HCT116 (cell line): ENCODE results near the gene DAND5. TPM values are rescaled to one million over a fixed set of nuclear protein-coding genes. Genes with fewer than 3 reads are reported as not detected.

Experiments
- ATAC-seq: fragments of 200-7000 bp; cut with Tn5 transposase; 2 replicates; pipeline ENCODE4 v1.9.1; 2020; ENCODE audit warnings: mild to moderate bottlenecking, moderate library complexity
- BruUV-seq: library from RNA; stranded (reverse); fragments of 400-500 nt; replicated peaks from 2 replicates; lab custom pipeline; 2021; lab: Mats Ljungman, UMichigan
- CTCF ChIA-PET: fragments of 300-600 bp; sonication (Branson Sonifier 250); formaldehyde crosslinking; loops from one replicate; lab custom pipeline; 2021; ENCODE audit warnings: antibody characterized with exemption; lab: Charles Lee
- POLR2A ChIA-PET: fragments of 300-600, 350-600 bp; sonication (Branson Sonifier 250); formaldehyde crosslinking; loops from one replicate; lab custom pipeline; 2021; ENCODE audit warnings: antibody characterized with exemption; lab: Charles Lee
- RAD21 ChIA-PET, 2 experiments: fragments of 300-600 bp; sonication (Branson Sonifier 250); formaldehyde crosslinking; loops; one replicate each; lab custom pipeline; 2023; ENCODE audit warnings: low total read pairs in 2 of 2; ENCODE audit not compliant: uncharacterized antibody in 2 of 2, unreplicated experiment in 2 of 2, low non-redundant PET in 1 of 2; lab: Charles Lee
- DNase-seq: peaks from one replicate; pipeline ENCODE4 v3.0.0-alpha.2; 2010; ENCODE audit warnings: low read depth, low spot score
- H2AFZ ChIP-seq: fragments of 200-600 bp; shearing (Covaris generic), sonication (generic); 2 replicates; pipeline ENCODE4 v1.6.1; 2017; ENCODE audit warnings: low read depth, mixed run types, mixed read lengths, antibody characterized with exemption, low read length; ENCODE audit not compliant: poor library complexity, severe bottlenecking
- H3K27ac ChIP-seq: 2 replicates; pipeline ENCODE4 v1.5.1; 2012; ENCODE audit warnings: low read depth, low read length
- H3K27me3 ChIP-seq: fragments of 200-600 bp; sonication (generic); 2 replicates; pipeline ENCODE4 v1.6.1; 2016; ENCODE audit warnings: mixed run types, low read length, mixed read lengths; ENCODE audit not compliant: insufficient read depth
- H3K36me3 ChIP-seq, 2 experiments: fragments of 200-500 bp in 1 of 2; fragments of 200-600 bp in 1 of 2; sonication (Bioruptor generic) in 1 of 2; sonication (generic) in 1 of 2; 2 replicates each; pipeline versions ENCODE4 v1.5.1 to v1.6.1; 2014 to 2016; ENCODE audit warnings: low read length in 2 of 2, inconsistent platforms in 1 of 2, mixed read lengths in 1 of 2, mixed run types in 1 of 2; ENCODE audit not compliant: insufficient read depth in 2 of 2, control insufficient read depth in 1 of 2
- H3K4me1 ChIP-seq, 2 experiments: fragments of 200-600 bp in 1 of 2; sonication (generic) in 1 of 2; 2 replicates each; pipeline versions ENCODE4 v1.5.1 to v1.6.1; 2012 to 2017; ENCODE audit warnings: low read length in 2 of 2, inconsistent platforms in 1 of 2, mild to moderate bottlenecking in 1 of 2, mixed read lengths in 1 of 2, mixed run types in 1 of 2, moderate library complexity in 1 of 2; ENCODE audit not compliant: insufficient read depth in 2 of 2, control insufficient read depth in 1 of 2
- H3K4me2 ChIP-seq: fragments of 200-600 bp; sonication (generic); 2 replicates; pipeline ENCODE4 v1.6.1; 2017; ENCODE audit warnings: mixed run types, low read length, mixed read lengths
- H3K4me3 ChIP-seq, 2 experiments: fragments of 200-600 bp in 1 of 2; sonication (generic) in 1 of 2; replicated peaks in 1 of 2; 2 replicates each; pipeline ENCODE4 v1.5.1; 2011 to 2016; ENCODE audit warnings: low read length in 2 of 2, control low read depth in 1 of 2, low read depth in 1 of 2, mild to moderate bottlenecking in 1 of 2, mixed read lengths in 1 of 2, mixed run types in 1 of 2
- H3K79me2 ChIP-seq: fragments of 200-600 bp; sonication (generic); 2 replicates; pipeline ENCODE4 v1.6.1; 2017; ENCODE audit warnings: mild to moderate bottlenecking, mixed run types, low read length, moderate library complexity, mixed read lengths; ENCODE audit not compliant: insufficient read depth
- H3K9ac ChIP-seq: fragments of 200-600 bp; sonication (generic); 2 replicates; pipeline ENCODE4 v1.6.1; 2016; ENCODE audit warnings: low read length, mixed read lengths
- H3K9me2 ChIP-seq: fragments of 200-600 bp; sonication (generic), shearing (Covaris generic); 2 replicates; pipeline ENCODE4 v1.6.1; 2017; ENCODE audit warnings: mixed run types, mild to moderate bottlenecking, moderate library complexity; ENCODE audit not compliant: insufficient read depth
- H3K9me3 ChIP-seq, 2 experiments: fragments of 200-500 bp in 1 of 2; fragments of 200-600 bp in 1 of 2; sonication (Bioruptor generic) in 1 of 2; sonication (generic) in 1 of 2; 2 replicates each; pipeline ENCODE4 v1.6.1; 2014 to 2017; ENCODE audit warnings: low read length in 2 of 2, mixed read lengths in 2 of 2, inconsistent platforms in 1 of 2, low read depth in 1 of 2, mild to moderate bottlenecking in 1 of 2, mixed run types in 1 of 2, moderate library complexity in 1 of 2; ENCODE audit not compliant: control insufficient read depth in 1 of 2, insufficient read depth in 1 of 2
- H4K20me1 ChIP-seq: fragments of 200-600 bp; sonication (generic), shearing (Covaris generic); 2 replicates; pipeline ENCODE4 v1.6.1; 2017; ENCODE audit warnings: mixed run types, mild to moderate bottlenecking, moderate library complexity; ENCODE audit not compliant: insufficient read depth
- CBX3 ChIP-seq: IDR thresholded peaks from 2 replicates; pipeline ENCODE4 v1.6.1; 2012; ENCODE audit warnings: low read depth
- CTCF ChIP-seq, 3 experiments: fragments of 200-600 bp in 1 of 3; sonication (generic) in 1 of 3; IDR thresholded peaks in 2 of 3; conservative IDR thresholded peaks in 1 of 3; 2 replicates each; pipeline ENCODE4 v1.5.1; 2012 to 2017; ENCODE audit warnings: low read depth in 2 of 3, low read length in 2 of 3, antibody characterized with exemption in 1 of 3, borderline replicate concordance in 1 of 3, control low read depth in 1 of 3, mild to moderate bottlenecking in 1 of 3, mixed read lengths in 1 of 3, mixed run types in 1 of 3, moderate library complexity in 1 of 3; ENCODE audit not compliant: insufficient read depth in 1 of 3
- ELF1 ChIP-seq: IDR thresholded peaks from 2 replicates; pipeline ENCODE4 v1.6.1; 2012; ENCODE audit warnings: low read depth, borderline replicate concordance
- EZH2 ChIP-seq: fragments of 200-600 bp; sonication (generic); IDR thresholded peaks from 2 replicates; pipeline ENCODE4 v1.6.1; 2017; ENCODE audit warnings: antibody characterized with exemption, mixed run types
- EZH2phosphoT487 ChIP-seq: fragments of 200-600 bp; IDR thresholded peaks from 2 replicates; pipeline ENCODE4 v1.6.1; 2018; ENCODE audit warnings: antibody characterized with exemption, borderline replicate concordance
- POLR2AphosphoS5 ChIP-seq: IDR thresholded peaks from 2 replicates; pipeline ENCODE4 v1.6.1; 2011; ENCODE audit warnings: mild to moderate bottlenecking, low read depth, low read length, moderate library complexity
- ZBTB33 ChIP-seq: IDR thresholded peaks from 2 replicates; pipeline ENCODE4 v1.6.1; 2011; ENCODE audit warnings: mild to moderate bottlenecking, low read length, moderate library complexity; ENCODE audit not compliant: insufficient replicate concordance; ENCODE audit errors: extremely low read depth
- ZNF274 ChIP-seq: fragments of 200-500 bp; sonication (Bioruptor generic); IDR thresholded peaks from 2 replicates; pipeline ENCODE4 v1.6.1; 2014; ENCODE audit warnings: mild to moderate bottlenecking, low read depth, low read length, inconsistent platforms
- intact Hi-C: fragments of 100-400 bp; cut with micrococcal nuclease; formaldehyde crosslinking; loops from 2 replicates; pipeline ENCODE4 v1.10.0; 2022
- total RNA-seq: library from RNA; stranded (reverse); gene quantifications from one replicate; pipeline ENCODE4 v1.2.1, GENCODE V29; 2021; ENCODE audit not compliant: unreplicated experiment

The DAND5 gene
- total RNA-seq, 1 experiment from 2014 or later, result 0.25 TPM

GRCh38 chr19:12965812-12966135, 3.6 kb upstream of the DAND5 start:
- intact Hi-C loops, result no loop called here
- no peaks in the 10 kb centered on the region for H3K9me3 ChIP-seq
- H3K9me2 ChIP-seq, result no peaks in the 10 kb centered on the region
- no peaks in the 10 kb centered on the region for H3K27me3 ChIP-seq
- H3K9ac ChIP-seq, result peak overlapping the region; percentile 64
- H3K4me1 ChIP-seq, result peaks cover 3 to 18% of the 10 kb centered on the region in 2 experiments; a peak in 3 of 4 replicates
- ChIA-PET POLR2A (interaction anchor here (0.7 to 1.3 kb wide), 7 partner anchors 11 to 189 kb away, joined by 3 to 5 read pairs (median 3); partner anchors contain the start of genes CALR and NACC1), CTCF (interaction anchor here (0.6 to 2.7 kb wide), 39 partner anchors 9 to 1967 kb away, joined by 3 to 38 read pairs (median 5); partner anchors contain the start of genes CALR, GADD45GIP1, GCDH and NACC1)
- BruUV-seq, result no TSS peak
- peak overlapping the region; percentile 94 for H3K4me2 ChIP-seq
- H3K36me3 ChIP-seq, result no peaks in the 10 kb centered on the region
- peak overlapping the region; percentile 33 to 52 for H3K4me3 ChIP-seq
- H3K27ac ChIP-seq, result peak overlapping the region; percentile 54
- H4K20me1 ChIP-seq, result no peaks in the 10 kb centered on the region
- TF ChIP-seq POLR2AphosphoS5 (no peak), ELF1 (no peak), EZH2phosphoT487 (no peak), EZH2 (no peak), CTCF (IDR thresholded peaks at IDR 0.05 in 2 of 3, conservative IDR thresholded peaks at IDR 0.05 in 1 of 3; ENCODE audit: borderline replicate concordance in 1 of 3, insufficient read depth in 1 of 3, low read depth in 2 of 3, low read length in 2 of 3) (no peak), ZNF274 (no peak), CBX3 (no peak), ZBTB33 (no peak)
- TF ChIP-seq, all 23 proteins: peak for 0
- RAD21 ChIA-PET, result interaction anchor here (0.5 to 1.7 kb wide), 9 partner anchors 12 to 290 kb away, joined by 3 to 13 read pairs (median 5); no protein-coding TSS in a partner anchor
- DNase-seq (no peak), ATAC-seq (no peak)
- peak overlapping the region; percentile 62 for H2AFZ ChIP-seq
- H3K79me2 ChIP-seq, result no peaks in the 10 kb centered on the region
